K562 (cell line): ENCODE results near the gene FREM1. TPM values are rescaled to one million over a fixed set of nuclear protein-coding genes. Genes with fewer than 3 reads are reported as not detected.

ENCODE experiments used
- E4F1 ChIP-seq: fragments of 250-450 bp; sonication (Bioruptor Pico); IDR thresholded peaks from 2 replicates; pipeline ENCODE4 v1.5.0; 2021; ENCODE audit warnings: mild to moderate bottlenecking, borderline replicate concordance
- FOS ChIP-seq: IDR thresholded peaks from 3 replicates; pipeline ENCODE4 v1.6.1; 2011; ENCODE audit not compliant: insufficient read length; ENCODE audit errors: extremely low read depth
- GTF2E2 ChIP-seq: fragments of 200-800 bp; sonication (Bioruptor generic); IDR thresholded peaks from 2 replicates; pipeline ENCODE4 v1.6.1; 2016; ENCODE audit warnings: missing genetic modification characterization, missing compliant biosample characterization
- HBP1 ChIP-seq: fragments of 450-650 bp; formaldehyde crosslinking; IDR thresholded peaks from 2 replicates; pipeline ENCODE4 v1.4.0; 2022; ENCODE audit warnings: missing genetic modification characterization
- HES1 ChIP-seq: fragments of 450-650 bp; IDR thresholded peaks from 2 replicates; pipeline ENCODE4 v1.6.1; 2016; ENCODE audit warnings: low read depth, mild to moderate bottlenecking, moderate library complexity
- MNT ChIP-seq, 2 experiments: fragments of 450-650 bp; conservative IDR thresholded peaks; 2 replicates each; pipeline ENCODE4 v1.6.1; 2017; ENCODE audit warnings: mild to moderate bottlenecking in 2 of 2, moderate library complexity in 2 of 2
- RBM39 ChIP-seq: fragments of 200-400 bp; formaldehyde crosslinking; optimal IDR thresholded peaks from 2 replicates; pipeline ENCODE3; 2018; ENCODE audit warnings: low read depth, low read length
- TSC22D4 ChIP-seq: fragments of 450-650 bp; IDR thresholded peaks from 2 replicates; pipeline ENCODE4 v1.6.1; 2016; ENCODE audit warnings: missing genetic modification characterization, missing biosample characterization, control low read depth
- polyA plus RNA-seq, 8 experiments: library from polyadenylated mRNA; depleted of rRNA in 4 of 8; stranded (reverse) in 5 of 8; unstranded in 3 of 8; fragments of >200 nt; fragmentation: Nextera tagmentation in 2 of 8; fragmentation: Illumina TruSeq in 1 of 8; extraction: Ambion mirVana in 2 of 8; extraction: Trizol in 1 of 8; gene quantifications; 2 replicates each; pipeline versions ENCODE4 v1.2.1 to v1.2.3, GENCODE V29; 2011 to 2014; ENCODE audit warnings: inconsistent platforms in 1 of 8, missing spikeins in 1 of 8
- total RNA-seq, 7 experiments: library from RNA; depleted of rRNA in 6 of 7; stranded (reverse); fragments of >200 nt in 6 of 7; fragmentation: Illumina TruSeq in 2 of 7; extraction: Trizol in 2 of 7; gene quantifications; 2 replicates each; pipeline versions ENCODE4 v1.2.1 to v1.2.3, GENCODE V29; 2011 to 2021; ENCODE audit warnings: low replicate concordance in 1 of 7

The FREM1 gene
- total and polyA plus RNA-seq, 9 of the 15 experiments (the other 6 are each of a cell fraction or from before 2014, with no cell fraction given) = 0.03 to 0.24 (median 0.13) TPM; not detected in 2

- TF ChIP-seq HES1 (no peak), GTF2E2 (tag) (no peak), RBM39 (no peak), HBP1 (CRISPR knock-in tag) (no peak), TSC22D4 (tag) (no peak), FOS (no peak), E4F1 (no peak), MNT (conservative IDR thresholded peaks at IDR 0.05) (no peak)
Measured at GRCh38 chr9:14823800-14824199, 86.4 kb downstream of the FREM1 start (continued).
